ENCODE data around the gene NAALADL2.

DNA sequence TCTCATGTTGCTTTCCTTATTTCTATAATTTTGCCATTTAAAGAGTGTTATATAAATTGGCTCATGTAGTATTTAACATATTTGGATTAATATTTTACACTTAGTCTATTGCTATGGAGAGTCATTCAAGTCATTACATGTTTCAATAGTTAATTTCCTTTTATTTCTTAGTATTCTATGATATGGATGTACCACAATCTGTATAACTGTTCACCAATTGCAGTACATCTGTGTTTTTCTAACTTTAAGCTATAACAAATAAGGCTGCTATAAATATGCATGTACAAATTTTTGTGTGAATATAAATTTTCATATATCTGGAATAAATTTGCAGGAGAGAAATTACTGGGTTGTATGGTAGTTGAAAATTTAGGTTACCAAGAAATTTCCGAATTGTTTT, 993.4 kb downstream of the NAALADL2 start:
- TF ChIP-seq POLR2AphosphoS5 (IDR thresholded peaks at IDR 0.05) (no peak), POLR2A (IDR thresholded peaks at IDR 0.05; ENCODE audit: low read depth) (no peak), EP300 (IDR thresholded peaks at IDR 0.05) (no peak)
- TF ChIP-seq, protein P1, sequence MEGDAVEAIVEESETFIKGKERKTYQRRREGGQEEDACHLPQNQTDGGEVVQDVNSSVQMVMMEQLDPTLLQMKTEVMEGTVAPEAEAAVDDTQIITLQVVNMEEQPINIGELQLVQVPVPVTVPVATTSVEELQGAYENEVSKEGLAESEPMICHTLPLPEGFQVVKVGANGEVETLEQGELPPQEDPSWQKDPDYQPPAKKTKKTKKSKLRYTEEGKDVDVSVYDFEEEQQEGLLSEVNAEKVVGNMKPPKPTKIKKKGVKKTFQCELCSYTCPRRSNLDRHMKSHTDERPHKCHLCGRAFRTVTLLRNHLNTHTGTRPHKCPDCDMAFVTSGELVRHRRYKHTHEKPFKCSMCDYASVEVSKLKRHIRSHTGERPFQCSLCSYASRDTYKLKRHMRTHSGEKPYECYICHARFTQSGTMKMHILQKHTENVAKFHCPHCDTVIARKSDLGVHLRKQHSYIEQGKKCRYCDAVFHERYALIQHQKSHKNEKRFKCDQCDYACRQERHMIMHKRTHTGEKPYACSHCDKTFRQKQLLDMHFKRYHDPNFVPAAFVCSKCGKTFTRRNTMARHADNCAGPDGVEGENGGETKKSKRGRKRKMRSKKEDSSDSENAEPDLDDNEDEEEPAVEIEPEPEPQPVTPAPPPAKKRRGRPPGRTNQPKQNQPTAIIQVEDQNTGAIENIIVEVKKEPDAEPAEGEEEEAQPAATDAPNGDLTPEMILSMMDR (IDR thresholded peaks at IDR 0.05) = no peak
